Measurements from ENCODE around the gene DZIP1. TPM values are rescaled to one million over a fixed set of nuclear protein-coding genes. Genes with fewer than 3 reads are reported as not detected.
A peak's percentile ranks its signal among the peaks of the same experiment; 100 is the strongest.

The DZIP1 gene
- total RNA-seq, 1 experiment from 2014 or later, result 22.1 TPM

- POLR2A ChIA-PET, result interaction anchor here (0.7 to 2.6 kb wide), 21 partner anchors 8 to 677 kb away, joined by 3 to 13 read pairs (median 4); partner anchors contain the start of gene DNAJC3
- BruUV-seq (replicated peaks), result no TSS peak
- no peaks in the 10 kb centered on the region for H3K27me3 Mint-ChIP-seq (ENCODE audit: insufficient read depth, unreplicated experiment)
These were observed 79.7 kb downstream of the DZIP1 start for GRCh38 chr13:95564733-95565291.

GRCh38 chr13:95564091-95564490, 80.4 kb downstream of the DZIP1 start:
- peak; percentile 49 for DNase-seq (ENCODE audit: unreplicated experiment)
- no peak overlapping the region for H3K27ac Mint-ChIP-seq (ENCODE audit: low read depth, unreplicated experiment)

More at GRCh38 chr13:95564733-95565291, 79.7 kb downstream of the DZIP1 start:
- Mint-ChIP-seq H3K9me3 (ENCODE audit: unreplicated experiment) (no peaks in the 10 kb centered on the region), H3K36me3 (ENCODE audit: insufficient read depth, unreplicated experiment) (no peaks in the 10 kb centered on the region), H3K4me1 (ENCODE audit: insufficient read depth, unreplicated experiment) (peaks cover 26% of the 10 kb centered on the region), H3K4me3 (ENCODE audit: unreplicated experiment) (peak overlapping the region; percentile 56), H3K27ac (ENCODE audit: low read depth, unreplicated experiment) (peak overlapping the region; percentile 17)
- intact Hi-C loops (cut with micrococcal nuclease), result loop anchor here (1.0 to 10.0 kb wide), 5 partner anchors 28 to 1870 kb away; partner anchors contain the start of gene RAP2A
- CTCF ChIA-PET, result interaction anchor here (0.6 to 6.7 kb wide), 22 partner anchors 8 to 1675 kb away, joined by 3 to 52 read pairs (median 5); no protein-coding TSS in a partner anchor
- peak; percentile 92 for DNase-seq (ENCODE audit: unreplicated experiment)
- no peak for TF ChIP-seq CTCF (IDR thresholded peaks at IDR 0.05; ENCODE audit: unreplicated experiment)

GRCh38 chr13:95560387-95560786, 84.1 kb downstream of the DZIP1 start:
- ChIA-PET POLR2A (no interaction called here), CTCF (interaction anchor here (0.6 to 6.7 kb wide), 4 partner anchors 12 to 280 kb away, joined by 3 to 52 read pairs (median 4); no protein-coding TSS in a partner anchor)
- intact Hi-C loops (cut with micrococcal nuclease), result loop anchor here (10.0 kb wide), 1 partner anchor 1874 kb away; the partner anchor contains the start of gene RAP2A
- Mint-ChIP-seq H3K36me3 (ENCODE audit: insufficient read depth, unreplicated experiment) (no peaks in the 10 kb centered on the region), H3K4me3 (ENCODE audit: unreplicated experiment) (no peak overlapping the region), H3K4me1 (ENCODE audit: insufficient read depth, unreplicated experiment) (peaks cover 32% of the 10 kb centered on the region), H3K27me3 (ENCODE audit: insufficient read depth, unreplicated experiment) (no peaks in the 10 kb centered on the region), H3K9me3 (ENCODE audit: unreplicated experiment) (no peaks in the 10 kb centered on the region), H3K27ac (ENCODE audit: low read depth, unreplicated experiment) (no peak overlapping the region)
- DNase-seq (ENCODE audit: unreplicated experiment), result no peak
- BruUV-seq (replicated peaks), result no TSS peak
- TF ChIP-seq CTCF (IDR thresholded peaks at IDR 0.05; ENCODE audit: unreplicated experiment), result no peak

More at GRCh38 chr13:95564091-95564490, 80.4 kb downstream of the DZIP1 start:
- ChIA-PET CTCF (interaction anchor here (0.5 to 6.7 kb wide), 22 partner anchors 8 to 748 kb away, joined by 3 to 52 read pairs (median 5); no protein-coding TSS in a partner anchor), POLR2A (interaction anchor here (0.9 to 2.6 kb wide), 13 partner anchors 9 to 112 kb away, joined by 3 to 13 read pairs (median 4); partner anchors contain the start of gene DNAJC3)
- TF ChIP-seq CTCF (IDR thresholded peaks at IDR 0.05; ENCODE audit: unreplicated experiment), result peak; percentile 30
- intact Hi-C loops (cut with micrococcal nuclease), result loop anchor here (1.0 to 10.0 kb wide), 5 partner anchors 27 to 1871 kb away; partner anchors contain the start of gene RAP2A
- Mint-ChIP-seq H3K4me1 (ENCODE audit: insufficient read depth, unreplicated experiment) (peaks cover 29% of the 10 kb centered on the region), H3K27me3 (ENCODE audit: insufficient read depth, unreplicated experiment) (no peaks in the 10 kb centered on the region), H3K9me3 (ENCODE audit: unreplicated experiment) (no peaks in the 10 kb centered on the region), H3K4me3 (ENCODE audit: unreplicated experiment) (no peak overlapping the region), H3K36me3 (ENCODE audit: insufficient read depth, unreplicated experiment) (no peaks in the 10 kb centered on the region)
- no TSS peak for BruUV-seq (replicated peaks)

GRCh38 chr13:95559100-95559499, 85.4 kb downstream of the DZIP1 start:
- BruUV-seq (replicated peaks), result no TSS peak
- ChIA-PET POLR2A (no interaction called here), CTCF (interaction anchor here (1.8 to 6.7 kb wide), 3 partner anchors 22 to 275 kb away, joined by 5 to 52 read pairs (median 6); no protein-coding TSS in a partner anchor)
- Mint-ChIP-seq H3K27ac (ENCODE audit: low read depth, unreplicated experiment) (no peak overlapping the region), H3K27me3 (ENCODE audit: insufficient read depth, unreplicated experiment) (no peaks in the 10 kb centered on the region), H3K9me3 (ENCODE audit: unreplicated experiment) (no peaks in the 10 kb centered on the region), H3K36me3 (ENCODE audit: insufficient read depth, unreplicated experiment) (no peaks in the 10 kb centered on the region), H3K4me3 (ENCODE audit: unreplicated experiment) (no peak overlapping the region), H3K4me1 (ENCODE audit: insufficient read depth, unreplicated experiment) (peaks cover 24% of the 10 kb centered on the region)
- DNase-seq (ENCODE audit: unreplicated experiment), result peak; percentile 34
- TF ChIP-seq CTCF (IDR thresholded peaks at IDR 0.05; ENCODE audit: unreplicated experiment), result no peak
- intact Hi-C loops (cut with micrococcal nuclease), result no loop called here
